H4 (cell line): Measurements from ENCODE around the gene GPR132. TPM values are rescaled to one million over a fixed set of nuclear protein-coding genes. Genes with fewer than 3 reads are reported as not detected.
"Not testable (repeated sequence)": the region's sequence is repeated elsewhere in the genome, so short reads cannot be mapped to it uniquely, and the experiment has no call there.

ENCODE experiments used
- DNase-seq: peaks from one replicate; pipeline ENCODE4 v3.0.0-alpha.2; 2015; ENCODE audit warnings: low spot score
- total RNA-seq: library from RNA; depleted of rRNA; stranded (reverse); fragments of >200 nt; shearing (Covaris generic); gene quantifications from 2 replicates; pipeline ENCODE4 v1.2.3, GENCODE V29; 2014; rRNA removed

The GPR132 gene
- total RNA-seq: 0.10 TPM in 1 of 2 replicates, not detected in the other

- no peak for DNase-seq
Measured at GRCh38 chr14:105065280-105066228, at the start of gene GPR132. TSS of gene GPR132 (minus strand) at chr14:105065430. CDS start at chr14:105055420, 10,010 bp downstream.

DNA sequence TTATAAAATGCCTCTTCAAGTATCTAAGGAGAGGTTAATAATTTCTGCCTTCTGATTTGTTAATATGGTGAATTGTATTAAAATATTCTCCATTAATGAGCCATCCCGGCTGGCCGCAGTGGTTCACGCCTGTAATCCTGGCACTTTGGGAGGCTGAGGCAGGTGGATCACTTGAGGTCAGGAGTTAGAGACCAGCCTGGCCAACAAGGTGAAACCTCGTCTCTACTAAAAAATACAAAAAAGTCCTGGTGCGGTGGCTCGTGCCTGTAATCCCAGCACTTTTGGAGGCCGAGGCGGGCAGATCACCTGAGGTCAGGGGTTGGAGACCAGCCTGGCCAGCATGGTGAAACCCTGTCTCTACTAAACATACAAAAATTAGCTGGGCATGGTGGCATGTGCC is 44.0 kb upstream of the GPR132 start:
- DNase-seq: not testable (repeated sequence)

DNA sequence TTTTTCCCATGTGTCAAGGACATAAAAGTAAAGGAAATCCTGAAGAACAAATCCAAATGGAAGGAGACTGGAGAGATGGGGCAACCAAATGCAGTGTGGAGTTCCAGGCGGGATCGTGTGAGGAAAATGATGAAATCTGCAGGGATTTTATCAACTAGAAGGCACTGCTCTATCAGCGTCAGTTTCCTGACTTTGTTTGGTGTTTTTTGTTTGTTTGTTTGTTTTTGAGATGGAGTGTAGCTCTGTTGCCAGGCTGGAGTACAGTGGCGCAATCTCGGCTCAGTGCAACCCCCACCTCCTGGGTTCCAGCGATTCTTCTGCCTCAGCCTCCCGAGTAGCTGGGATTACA is 43.3 kb upstream of the GPR132 start:
- DNase-seq: no peak

DNA sequence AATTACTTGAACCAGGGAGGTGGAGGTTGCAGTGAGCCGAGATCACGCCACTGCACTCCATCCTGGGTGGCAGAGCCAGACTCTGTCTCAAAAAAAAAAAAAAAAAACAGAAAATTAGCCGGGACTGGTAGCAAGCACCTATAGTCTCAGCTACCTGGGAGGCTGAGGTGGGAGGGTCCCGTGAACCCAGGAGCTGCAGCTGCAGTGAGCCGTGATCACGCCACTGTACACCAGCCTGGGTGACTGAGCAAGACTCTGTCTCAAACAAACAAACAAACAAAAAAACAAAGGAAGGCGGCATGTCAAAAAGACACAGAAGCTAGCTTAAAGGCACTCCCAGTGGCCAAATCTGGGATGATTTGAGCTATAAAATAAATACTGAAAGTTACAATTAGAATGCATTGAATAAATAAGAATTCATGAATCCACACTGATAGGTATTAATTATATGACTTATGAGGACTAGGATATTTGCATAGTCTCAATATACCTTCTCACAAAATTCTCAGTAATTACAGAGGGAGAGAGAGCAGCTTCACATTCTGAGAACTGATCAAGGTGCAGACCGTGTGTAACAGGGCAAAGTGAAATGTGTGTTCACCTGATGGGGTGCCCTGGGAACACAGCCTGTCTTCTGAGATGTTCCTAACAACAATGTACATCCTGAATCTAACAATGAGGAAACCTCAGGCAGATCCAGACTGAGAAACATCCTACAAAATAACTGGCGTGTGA is 42.7 kb upstream of the GPR132 start:
- no peak for DNase-seq

- no peak for DNase-seq
Measured at GRCh38 chr14:105107351-105107750, 42.1 kb upstream of the GPR132 start.

GRCh38 chr14:105105158-105105557 is 39.9 kb upstream of the GPR132 start:
- DNase-seq: no peak

DNA sequence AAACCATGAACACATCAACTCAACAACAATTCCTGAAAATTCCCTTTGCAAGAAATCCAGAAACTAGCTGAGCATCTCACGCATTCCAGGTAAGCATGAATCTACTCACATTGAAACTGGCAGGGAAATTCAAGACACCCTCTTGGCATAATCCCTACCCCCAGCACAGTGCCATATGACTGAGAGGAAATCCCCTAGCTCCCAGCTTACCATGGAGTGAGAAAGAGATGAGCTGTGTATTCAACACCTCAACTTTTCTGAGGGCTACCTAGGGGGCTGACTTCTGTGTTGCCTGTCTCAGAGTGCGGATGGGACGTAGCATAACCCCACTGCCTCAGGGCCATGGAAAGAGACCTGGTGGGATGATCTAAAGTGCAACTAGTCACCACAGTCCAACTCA is 37.7 kb upstream of the GPR132 start:
- no peak for DNase-seq

DNA sequence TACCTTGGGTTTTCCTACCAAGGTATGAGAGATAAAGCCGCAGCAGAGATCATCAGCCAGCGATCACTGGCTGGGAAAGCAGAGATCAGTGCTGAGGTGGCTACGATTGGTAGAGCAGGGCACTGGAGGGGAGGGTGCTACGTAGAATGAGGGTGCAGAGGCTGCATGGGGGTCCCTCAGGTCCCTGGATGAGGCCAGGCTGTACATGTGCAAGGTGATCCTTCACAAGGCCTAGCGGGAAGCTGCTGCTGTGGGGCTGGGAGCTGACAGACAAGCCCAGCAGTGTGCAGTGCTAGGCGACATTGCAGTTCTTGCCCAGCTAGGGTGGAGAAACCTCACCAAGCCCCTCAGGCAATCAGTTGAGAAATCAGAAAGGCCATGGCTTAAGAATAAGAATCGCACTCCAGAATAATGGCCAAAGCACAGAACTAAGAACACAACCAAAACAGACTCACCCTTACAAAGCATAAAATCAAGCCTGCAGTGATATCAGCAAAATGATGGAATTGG is 37.2 kb upstream of the GPR132 start:
- DNase-seq: no peak

DNA sequence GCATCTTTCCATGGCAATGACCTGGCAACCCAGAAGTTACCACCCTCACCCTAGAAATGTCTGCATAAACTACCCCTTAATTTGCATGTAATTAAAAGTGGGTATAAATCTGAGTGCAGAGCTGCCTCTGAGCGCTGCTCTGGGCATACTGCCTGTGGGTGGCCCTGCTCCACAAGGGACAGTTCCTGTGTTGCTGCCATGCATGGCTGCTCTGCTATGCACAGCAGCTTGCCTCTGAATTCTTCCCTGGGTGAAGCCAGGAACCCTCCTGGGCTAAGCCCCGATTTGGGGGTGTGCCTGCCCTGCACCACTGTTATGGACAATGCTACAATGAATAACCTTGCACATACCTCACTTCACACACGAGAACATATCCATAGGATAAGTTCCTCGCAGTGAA is 35.7 kb upstream of the GPR132 start:
- DNase-seq: no peak

GRCh38 chr14:105099778-105100177 is 34.5 kb upstream of the GPR132 start:
- no peak for DNase-seq

GRCh38 chr14:105098316-105098715 is 33.1 kb upstream of the GPR132 start:
- no peak for DNase-seq

GRCh38 chr14:105097794-105098127 is 32.5 kb upstream of the GPR132 start:
- no peak for DNase-seq

GRCh38 chr14:105096206-105096875 is 31.1 kb upstream of the GPR132 start:
- DNase-seq: no peak

- no peak for DNase-seq
Measured at GRCh38 chr14:105095236-105095805, 30.1 kb upstream of the GPR132 start.

DNA sequence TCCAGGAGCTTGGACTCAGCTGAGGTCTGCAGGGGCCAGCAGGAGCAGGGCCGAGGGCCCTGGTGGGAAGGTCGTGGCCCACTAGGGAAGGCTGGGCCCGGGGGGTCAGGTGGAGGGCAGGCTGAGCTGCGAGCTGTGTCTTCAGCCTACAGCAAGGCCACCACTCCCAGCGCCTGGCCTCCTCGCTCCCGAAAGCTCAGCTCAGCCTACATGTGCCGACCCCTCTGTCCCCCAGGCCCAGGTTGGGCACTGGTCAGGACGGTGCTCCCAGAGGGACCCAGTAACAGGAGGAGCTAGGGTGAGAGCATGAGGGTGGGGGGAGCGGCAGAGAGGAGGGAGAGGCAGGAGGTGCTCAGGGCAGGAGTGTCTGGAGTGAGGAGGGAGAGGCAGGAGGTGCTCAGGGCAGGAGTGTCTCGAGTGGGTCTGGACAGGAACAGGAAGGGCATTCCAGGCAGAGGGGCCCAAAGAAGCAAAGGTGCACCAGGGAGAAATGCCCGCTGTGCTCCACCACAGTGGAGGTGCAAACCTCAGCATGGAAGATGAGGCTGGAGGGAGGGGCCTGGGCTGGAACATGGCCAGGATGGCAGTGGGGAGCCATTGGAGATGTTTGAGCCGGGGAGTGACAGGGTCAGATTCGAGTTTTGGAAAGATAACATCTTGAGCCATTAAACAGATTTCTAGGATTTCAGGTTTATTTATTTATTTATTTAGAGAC is 29.1 kb upstream of the GPR132 start:
- DNase-seq: no peak

- DNase-seq: peak; percentile 81
Measured at GRCh38 chr14:105093431-105094192, 28.4 kb upstream of the GPR132 start.

GRCh38 chr14:105093038-105093430 is 27.8 kb upstream of the GPR132 start:
- DNase-seq: peak; percentile 37

DNA sequence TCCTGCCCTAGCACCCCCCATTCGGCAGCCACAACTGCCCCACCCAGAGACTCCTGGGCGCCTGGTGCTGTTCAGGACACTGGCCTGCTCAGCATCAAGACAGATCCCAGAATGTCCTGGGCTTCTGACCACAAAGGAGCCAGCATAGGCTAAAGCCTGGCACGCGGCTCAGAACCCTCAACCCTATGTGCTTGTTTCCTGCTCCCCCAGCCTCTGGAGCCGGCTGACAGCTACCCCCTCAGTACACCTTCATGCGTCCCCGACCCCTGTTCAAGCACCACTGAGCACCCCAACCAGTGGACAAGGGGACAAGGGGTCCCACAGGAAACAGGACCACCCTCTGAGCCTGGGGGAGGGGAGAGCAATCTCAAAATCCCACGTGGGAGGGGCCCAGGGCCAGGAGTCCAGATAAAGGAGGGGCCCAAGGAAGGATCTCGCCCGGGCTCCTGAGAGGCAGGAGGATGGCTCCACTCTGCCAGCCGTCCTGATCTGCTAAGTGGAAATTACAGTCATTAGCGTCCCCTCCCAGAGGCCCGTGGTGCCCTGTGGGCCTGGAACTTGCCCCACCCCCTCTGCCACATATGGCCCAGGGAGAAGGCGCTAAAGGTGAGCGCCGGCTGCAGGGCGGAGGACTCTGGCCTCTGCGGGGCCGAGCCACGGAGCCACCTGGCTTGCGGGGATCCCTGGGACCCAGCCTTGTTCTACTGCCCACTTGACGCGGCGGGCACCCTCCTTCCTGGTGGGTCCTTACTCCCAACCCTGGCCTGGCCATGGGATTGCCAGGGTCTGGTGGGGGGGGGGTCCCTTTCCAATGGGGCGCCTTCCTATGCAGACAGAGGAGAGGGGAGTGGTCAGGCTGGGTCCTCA is 27.2 kb upstream of the GPR132 start:
- DNase-seq: peak; percentile 47

- peak; percentile 90 for DNase-seq
Measured at GRCh38 chr14:105091517-105092170, 26.4 kb upstream of the GPR132 start.
